AG09319 (cell line): ENCODE results near the gene TAGLN2.

ENCODE experiments used
- DNase-seq: peaks from one replicate; pipeline ENCODE4 v3.0.0-alpha.2; 2010; ENCODE audit warnings: low read depth; ENCODE audit errors: extremely low read depth
- CTCF ChIP-seq: IDR thresholded peaks from 2 replicates; pipeline ENCODE4 v1.5.1; 2011; ENCODE audit warnings: low read depth, mild to moderate bottlenecking, inconsistent platforms, low read length, moderate library complexity

TAGLN2 gene

GRCh38 chr1:159895286-159895685, 30.0 kb downstream of the TAGLN2 start:
- DNase-seq, result no peak
- no peak for TF ChIP-seq CTCF

DNA sequence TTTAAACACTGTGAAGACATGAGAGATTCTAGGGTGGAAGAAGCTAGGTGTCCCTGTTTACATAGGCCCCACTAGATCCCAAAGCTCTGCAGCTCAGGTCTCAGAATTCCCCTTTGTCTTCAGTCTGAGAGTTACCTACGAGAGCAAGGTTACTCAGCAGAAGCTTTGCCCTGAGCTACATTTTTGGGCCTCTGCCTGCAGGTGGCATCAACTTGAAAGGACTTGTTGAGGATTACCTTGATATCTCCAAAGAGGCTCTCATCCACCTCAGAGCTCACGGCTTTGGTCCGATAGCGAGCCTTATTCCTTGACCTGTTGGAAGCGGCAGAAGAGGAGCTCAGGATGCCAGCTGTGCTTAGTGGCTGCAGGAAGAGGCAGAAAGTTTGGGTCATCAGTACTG, 32.4 kb downstream of the TAGLN2 start:
- no peak for DNase-seq
- TF ChIP-seq CTCF, result no peak

DNA sequence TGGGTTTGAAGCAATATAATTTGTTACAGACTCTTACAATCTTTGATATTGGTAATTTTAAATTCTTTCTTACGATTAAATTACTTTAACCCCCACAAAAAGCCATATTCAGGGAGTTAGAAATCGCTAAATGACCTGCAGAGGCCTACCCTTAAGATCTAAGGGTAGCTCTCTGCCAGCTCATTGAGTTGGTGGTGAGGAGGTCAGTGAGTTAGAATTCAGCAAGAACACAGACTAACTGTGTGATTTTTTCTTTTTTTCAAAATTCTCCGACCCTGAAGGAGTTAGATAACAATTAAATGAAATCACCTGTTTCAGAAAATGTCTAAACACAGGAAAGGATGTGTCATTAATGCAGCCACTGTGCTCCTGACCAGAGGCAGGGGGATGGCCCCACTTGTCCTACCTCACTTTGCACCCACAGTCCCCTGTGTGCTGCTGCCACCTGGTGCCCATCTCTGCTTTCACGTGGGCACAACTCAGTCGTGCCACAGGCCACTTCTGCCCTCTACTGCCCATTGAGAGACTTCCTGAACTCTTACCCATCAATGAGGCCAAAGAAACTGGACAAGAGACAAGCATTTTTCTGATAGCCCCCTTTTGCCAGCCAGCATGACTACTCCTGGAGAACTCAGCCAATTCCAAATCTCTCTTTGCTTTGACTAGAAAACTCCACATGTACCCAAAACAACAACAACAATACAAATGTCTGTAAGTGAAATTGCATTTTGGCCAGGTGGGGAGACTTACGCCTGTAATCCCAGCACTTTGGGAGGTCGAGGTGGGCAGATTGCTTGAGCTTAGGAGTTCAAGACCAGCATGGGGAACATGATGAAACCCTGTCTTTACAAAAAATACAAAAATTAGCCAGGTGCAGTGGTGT, 33.8 kb downstream of the TAGLN2 start:
- peak; percentile 100 for TF ChIP-seq CTCF
- DNase-seq, result peak; percentile 77

DNA sequence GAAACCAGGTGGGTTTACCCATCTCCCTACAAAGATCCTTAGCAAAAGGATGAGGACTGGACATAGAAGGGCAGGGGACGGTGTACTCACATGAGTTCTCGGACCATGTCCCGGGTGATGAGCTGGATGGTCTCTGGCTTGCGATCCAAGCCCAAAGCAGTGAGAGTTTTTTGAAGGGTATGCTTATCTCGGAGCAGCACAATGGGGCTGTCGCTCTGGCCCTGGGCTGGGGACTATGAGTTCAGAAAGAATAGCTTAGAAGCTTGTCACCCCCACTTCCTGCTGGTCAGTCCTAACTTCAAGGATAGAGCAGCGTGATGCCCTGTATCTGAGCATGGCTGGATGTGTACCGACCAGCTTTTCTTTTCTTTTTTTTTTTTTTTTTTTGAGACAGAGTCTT, 34.9 kb downstream of the TAGLN2 start:
- TF ChIP-seq CTCF, result no peak
- no peak for DNase-seq

DNA sequence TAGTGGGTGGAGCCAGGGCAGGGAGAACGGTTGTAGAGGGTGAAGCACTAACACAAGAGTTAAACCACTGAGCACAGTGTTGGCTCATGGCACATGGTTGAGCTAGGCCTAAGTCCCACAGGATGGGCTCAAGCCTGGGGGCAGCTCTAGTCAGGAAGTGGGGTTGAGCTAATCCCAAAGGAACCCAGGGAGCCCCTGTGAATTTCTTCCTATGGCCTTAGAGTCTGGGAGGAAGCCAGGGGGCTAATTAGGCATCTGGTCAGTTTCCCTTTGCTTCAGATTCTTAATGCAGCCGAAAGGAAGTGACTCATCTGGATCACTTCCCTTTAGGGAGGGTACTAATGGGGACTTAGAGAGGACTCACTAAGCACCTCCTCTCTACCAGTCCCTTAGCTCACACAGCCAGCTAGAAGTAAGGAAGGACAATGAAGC, 35.5 kb downstream of the TAGLN2 start:
- DNase-seq, result peak; percentile 80
- no peak for TF ChIP-seq CTCF

DNA sequence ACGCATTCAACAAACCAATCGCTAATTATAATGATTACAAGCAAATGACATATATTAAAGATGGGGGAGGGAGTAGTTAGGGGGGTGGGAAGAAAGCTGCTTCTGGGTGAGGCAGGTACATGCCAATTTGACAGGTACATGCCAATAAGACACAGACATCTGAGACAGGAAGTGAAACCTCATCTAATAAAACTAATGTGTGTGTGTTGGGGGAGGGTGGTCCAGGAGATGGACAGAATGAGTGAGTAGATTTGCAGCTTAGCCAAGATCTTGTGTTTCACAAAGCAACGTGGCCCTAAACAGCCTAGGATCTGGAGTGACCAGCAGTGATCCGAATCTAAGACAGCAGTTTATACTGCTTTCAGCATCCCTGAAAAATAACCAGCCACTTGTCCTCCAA, 36.1 kb downstream of the TAGLN2 start:
- TF ChIP-seq CTCF, result no peak
- DNase-seq, result no peak

- DNase-seq, result no peak
- TF ChIP-seq CTCF, result no peak
These were observed 41.0 kb downstream of the TAGLN2 start for GRCh38 chr1:159884296-159884695.
